GM19328 (cell line): ENCODE data around the gene KANTR.

ENCODE experiments used
- ATAC-seq: cut with Tn5 transposase; IDR thresholded peaks from one replicate; pipeline ENCODE4 v1.9.1; 2021; ENCODE audit warnings: mild to moderate bottlenecking, moderate library complexity; ENCODE audit not compliant: unreplicated experiment

KANTR gene

GRCh38 chrX:53080628-53081580 is 13.0 kb upstream of the KANTR start:
- no peak for ATAC-seq

- ATAC-seq: peak; percentile 90
These were observed 11.8 kb upstream of the KANTR start, which contains the start of gene TSPYL2 for GRCh38 chrX:53081925-53082772. Gene TSPYL2, plus strand, starts transcription at chrX:53082367. Its CDS starts 132 bp downstream, at chrX:53082499.

- ATAC-seq: no peak
These were observed 10.9 kb upstream of the KANTR start for GRCh38 chrX:53082773-53083616.

GRCh38 chrX:53084043-53084570 is 9.8 kb upstream of the KANTR start:
- ATAC-seq: no peak

- no peak for ATAC-seq
These were observed 9.1 kb upstream of the KANTR start for GRCh38 chrX:53084863-53085262.

- no peak for ATAC-seq
These were observed 8.2 kb upstream of the KANTR start for GRCh38 chrX:53085661-53086229.

GRCh38 chrX:53086464-53086863 is 7.5 kb upstream of the KANTR start:
- ATAC-seq: no peak

- no peak for ATAC-seq
These were observed 6.5 kb upstream of the KANTR start for GRCh38 chrX:53087388-53087831.

GRCh38 chrX:53088136-53088974 is 5.6 kb upstream of the KANTR start:
- ATAC-seq: peak; percentile 43

- no peak for ATAC-seq
These were observed 4.6 kb upstream of the KANTR start for GRCh38 chrX:53089224-53089842.

GRCh38 chrX:53089925-53090324 is 4.0 kb upstream of the KANTR start:
- ATAC-seq: no peak

- no peak for ATAC-seq
These were observed 2.6 kb upstream of the KANTR start for GRCh38 chrX:53091354-53091753.

- ATAC-seq: peak; percentile 43
These were observed 726 bp upstream of the KANTR start for GRCh38 chrX:53093177-53093655.

GRCh38 chrX:53094582-53094905 is 602 bp downstream of the KANTR start:
- ATAC-seq: no peak

- no peak for ATAC-seq
These were observed 1.9 kb downstream of the KANTR start for GRCh38 chrX:53095796-53096195.

- no peak for ATAC-seq
These were observed 21.1 kb downstream of the KANTR start for GRCh38 chrX:53114864-53115549.

GRCh38 chrX:53115550-53115874 is 21.6 kb downstream of the KANTR start:
- ATAC-seq: no peak

GRCh38 chrX:53116101-53116500 is 22.2 kb downstream of the KANTR start:
- no peak for ATAC-seq
